GM12865 (cell line): ENCODE data around the gene LHFPL6.

Source experiments
- DNase-seq: peaks from one replicate; pipeline ENCODE4 v3.0.0; 2010; ENCODE audit warnings: low read depth
- H3K4me3 ChIP-seq: 2 replicates; pipeline ENCODE4 v1.5.1; 2011; ENCODE audit warnings: mild to moderate bottlenecking, low read depth, low read length, control low read depth
- CTCF ChIP-seq: IDR thresholded peaks from 2 replicates; pipeline ENCODE4 v1.5.1; 2011; ENCODE audit warnings: low read length, control low read depth, low read depth, inconsistent platforms; ENCODE audit not compliant: insufficient read depth; ENCODE audit errors: missing control alignments

LHFPL6 gene

DNA sequence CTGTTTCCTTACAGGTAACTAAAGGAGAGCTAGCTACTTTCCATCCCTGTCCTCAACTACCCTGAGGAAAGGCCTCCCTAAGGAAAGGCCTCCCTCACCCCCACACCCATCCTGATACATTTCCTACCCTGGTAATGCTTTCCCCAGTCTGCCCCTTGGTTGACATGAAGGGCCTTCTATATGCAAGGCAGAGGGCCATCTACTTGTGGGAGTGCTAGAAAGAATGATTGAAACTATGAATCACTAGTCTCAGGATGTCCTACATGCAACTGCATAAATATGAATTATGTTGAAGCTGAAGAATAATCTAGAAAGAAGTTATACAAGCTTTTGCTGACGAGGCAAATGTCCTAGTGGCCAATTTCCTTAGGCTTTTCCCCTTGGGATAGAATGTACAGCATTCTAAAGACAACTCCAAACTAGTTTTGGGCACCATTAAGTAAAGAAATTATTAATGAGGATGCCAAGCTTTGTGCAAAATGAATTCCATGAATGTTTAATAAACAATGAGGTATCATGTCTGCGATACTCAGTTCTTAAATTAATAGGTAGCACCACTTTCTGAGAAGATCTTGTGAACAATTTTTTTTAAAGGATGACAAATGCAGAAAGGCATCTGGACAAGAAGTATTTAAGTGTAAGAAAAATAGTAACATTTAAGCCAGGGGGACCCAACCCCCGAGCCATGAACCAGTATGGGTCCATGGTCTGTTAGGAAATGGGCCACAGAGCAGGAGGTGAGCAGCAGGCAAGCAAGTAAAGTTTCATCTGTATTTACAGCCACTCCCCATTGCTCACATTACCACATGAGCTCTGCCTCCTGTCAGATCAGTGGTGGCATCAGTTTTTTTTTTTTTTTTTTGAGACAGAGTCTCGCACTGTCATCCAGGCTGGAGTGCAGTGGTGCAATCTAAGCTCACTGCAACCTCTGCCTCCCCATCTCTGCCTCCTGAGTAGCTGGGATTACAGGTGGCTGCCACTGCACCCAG, 223.0 kb downstream of the LHFPL6 start:
- TF ChIP-seq CTCF = no peak
- H3K4me3 ChIP-seq = no peak overlapping the region
- no peak for DNase-seq

DNA sequence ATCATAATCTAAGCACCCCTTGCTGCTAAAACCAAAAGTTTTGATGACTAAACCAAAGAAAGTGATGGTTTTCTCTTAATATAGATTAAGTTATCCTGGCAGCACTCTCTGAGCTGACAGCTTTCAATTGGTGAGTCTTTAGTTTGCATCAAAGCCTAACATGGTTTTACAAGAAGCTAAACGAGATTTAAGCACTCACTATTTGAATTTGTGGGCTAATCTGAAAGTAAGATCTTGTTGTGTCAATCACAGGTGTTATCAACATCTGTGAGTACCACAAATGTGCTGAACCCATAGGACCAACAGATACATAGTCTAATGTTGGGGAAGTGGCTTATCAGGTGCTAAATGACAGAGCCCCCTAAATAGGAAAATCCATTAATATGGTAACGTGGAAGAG, 223.9 kb downstream of the LHFPL6 start:
- no peak for TF ChIP-seq CTCF
- DNase-seq = peak; percentile 80
- H3K4me3 ChIP-seq = no peak overlapping the region

GRCh38 chr13:39378306-39378705, 224.7 kb downstream of the LHFPL6 start:
- no peak for DNase-seq
- TF ChIP-seq CTCF = no peak
- H3K4me3 ChIP-seq = no peak overlapping the region

GRCh38 chr13:39377699-39378098, 225.3 kb downstream of the LHFPL6 start:
- no peak for DNase-seq
- TF ChIP-seq CTCF = no peak
- H3K4me3 ChIP-seq = no peak overlapping the region

GRCh38 chr13:39376076-39376475, 226.9 kb downstream of the LHFPL6 start:
- no peak for DNase-seq
- TF ChIP-seq CTCF = no peak

GRCh38 chr13:39375601-39376000, 227.4 kb downstream of the LHFPL6 start:
- DNase-seq = no peak
- H3K4me3 ChIP-seq = no peak overlapping the region
- no peak for TF ChIP-seq CTCF

More at GRCh38 chr13:39376076-39376475, 226.9 kb downstream of the LHFPL6 start:
- H3K4me3 ChIP-seq = no peak overlapping the region
